ENCODE measurements around the gene TENT4A.

Gene TENT4A

GRCh38 chr5:6675784-6676491 is 37.3 kb upstream of the TENT4A start:
- H4K20me1 ChIP-seq: no peaks in the 10 kb centered on the region
- TF ChIP-seq Cebpa-rat (IDR thresholded peaks at IDR 0.05): no peak
- no peaks in the 10 kb centered on the region for H3K27me3 ChIP-seq
- H3K4me3 ChIP-seq: no peak overlapping the region
- no peak overlapping the region for H3K4me2 ChIP-seq
- no peak overlapping the region for H3K27ac ChIP-seq
- peaks cover 0 to 8% (median 0%) of the 10 kb centered on the region in 11 experiments; a peak in 3 of 22 replicates for H3K36me3 ChIP-seq
- H3K4me1 ChIP-seq: peaks cover 0 to 6% (median 0%) of the 10 kb centered on the region in 10 experiments; a peak in 5 of 20 replicates
- H3K9ac ChIP-seq: no peak overlapping the region
- peaks cover 0 to 11% (median 5%) of the 10 kb centered on the region in 11 experiments; a peak in 8 of 22 replicates for H3K9me3 ChIP-seq (replicated peaks in 1 of 11)

DNA sequence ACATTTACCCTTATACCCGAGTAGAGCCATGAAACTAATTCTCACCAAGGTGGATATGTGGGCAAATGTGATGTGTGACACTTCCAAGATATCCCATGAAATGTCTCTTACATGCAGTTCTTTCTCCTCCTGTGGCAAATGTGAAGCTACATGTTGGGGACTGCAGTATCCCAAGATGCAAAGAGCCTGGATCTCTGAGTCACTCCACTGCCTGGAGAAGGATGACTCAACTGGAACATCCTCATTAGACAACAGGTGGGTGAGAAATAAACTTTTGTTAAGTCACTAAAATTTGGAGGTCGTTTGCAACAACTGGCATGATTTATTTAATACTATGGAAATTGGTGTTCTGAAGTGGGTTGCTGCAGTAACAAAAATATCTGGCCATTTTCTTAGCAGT is 36.5 kb upstream of the TENT4A start:
- no peak overlapping the region for H3K4me3 ChIP-seq
- H3K36me3 ChIP-seq: peaks cover 0 to 6% (median 0%) of the 10 kb centered on the region in 11 experiments; a peak in 2 of 22 replicates
- H3K27ac ChIP-seq: no peak overlapping the region
- no peaks in the 10 kb centered on the region for H4K20me1 ChIP-seq
- no peak overlapping the region for H3K9ac ChIP-seq
- no peak overlapping the region for H3K4me2 ChIP-seq
- peaks cover 0 to 6% (median 0%) of the 10 kb centered on the region in 10 experiments; a peak in 5 of 20 replicates for H3K4me1 ChIP-seq
- peaks cover 0 to 11% (median 5%) of the 10 kb centered on the region in 11 experiments; a peak in 8 of 22 replicates for H3K9me3 ChIP-seq (replicated peaks in 1 of 11)
- no peak for TF ChIP-seq Cebpa-rat (IDR thresholded peaks at IDR 0.05)
- H3K27me3 ChIP-seq: no peaks in the 10 kb centered on the region

DNA sequence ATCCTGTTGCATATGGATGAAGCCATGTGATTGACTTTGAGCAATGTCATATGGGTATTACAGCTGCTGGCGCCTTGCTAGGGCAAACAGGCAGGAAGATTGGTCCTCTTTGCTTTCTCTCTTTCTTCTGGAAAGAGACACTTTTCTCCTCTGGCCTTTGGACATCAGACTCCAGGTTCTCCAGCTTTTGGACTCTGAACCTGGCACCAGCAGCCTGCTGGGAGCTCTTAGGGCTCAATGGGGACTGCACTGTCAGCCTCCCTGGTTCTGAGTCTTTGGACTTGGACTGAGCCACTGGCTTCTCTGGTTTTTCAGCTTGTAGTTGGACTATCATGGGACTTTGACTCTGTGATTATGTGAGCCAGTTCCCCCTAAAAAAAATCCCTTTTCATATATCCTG is 34.8 kb upstream of the TENT4A start:
- no peak overlapping the region for H3K4me3 ChIP-seq
- no peak overlapping the region for H3K9ac ChIP-seq
- no peaks in the 10 kb centered on the region for H3K27me3 ChIP-seq
- TF ChIP-seq Cebpa-rat (IDR thresholded peaks at IDR 0.05): no peak
- H4K20me1 ChIP-seq: no peaks in the 10 kb centered on the region
- peaks cover 0 to 1% (median 0%) of the 10 kb centered on the region in 11 experiments; a peak in 2 of 22 replicates for H3K36me3 ChIP-seq
- H3K27ac ChIP-seq: no peak overlapping the region
- H3K4me1 ChIP-seq: peaks cover 0 to 6% (median 0%) of the 10 kb centered on the region in 10 experiments; a peak in 5 of 20 replicates
- peaks cover 0 to 2% (median 1%) of the 10 kb centered on the region in 11 experiments; a peak in 6 of 22 replicates for H3K9me3 ChIP-seq (replicated peaks in 1 of 11)
- no peak overlapping the region for H3K4me2 ChIP-seq

GRCh38 chr5:6680922-6681321 is 32.3 kb upstream of the TENT4A start:
- TF ChIP-seq Cebpa-rat (IDR thresholded peaks at IDR 0.05): no peak
- Histone ChIP-seq H3K4me2 (no peak overlapping the region), H3K4me1 (no peaks in the 10 kb centered on the region), H3K9me3 (replicated peaks in 1 of 11) (no peaks in the 10 kb centered on the region), H3K4me3 (no peak overlapping the region), H3K9ac (no peak overlapping the region), H3K27me3 (no peaks in the 10 kb centered on the region), H3K36me3 (no peaks in the 10 kb centered on the region), H3K27ac (no peak overlapping the region), H4K20me1 (no peaks in the 10 kb centered on the region)

GRCh38 chr5:6681682-6682081 is 31.6 kb upstream of the TENT4A start:
- no peaks in the 10 kb centered on the region for H3K36me3 ChIP-seq
- no peak overlapping the region for H3K27ac ChIP-seq
- no peak overlapping the region for H3K4me3 ChIP-seq
- no peak for TF ChIP-seq Cebpa-rat (IDR thresholded peaks at IDR 0.05)
- H3K9me3 ChIP-seq (replicated peaks in 1 of 11): no peaks in the 10 kb centered on the region
- no peaks in the 10 kb centered on the region for H4K20me1 ChIP-seq
- no peak overlapping the region for H3K4me2 ChIP-seq
- no peak overlapping the region for H3K9ac ChIP-seq
- H3K4me1 ChIP-seq: no peaks in the 10 kb centered on the region
- H3K27me3 ChIP-seq: no peaks in the 10 kb centered on the region

DNA sequence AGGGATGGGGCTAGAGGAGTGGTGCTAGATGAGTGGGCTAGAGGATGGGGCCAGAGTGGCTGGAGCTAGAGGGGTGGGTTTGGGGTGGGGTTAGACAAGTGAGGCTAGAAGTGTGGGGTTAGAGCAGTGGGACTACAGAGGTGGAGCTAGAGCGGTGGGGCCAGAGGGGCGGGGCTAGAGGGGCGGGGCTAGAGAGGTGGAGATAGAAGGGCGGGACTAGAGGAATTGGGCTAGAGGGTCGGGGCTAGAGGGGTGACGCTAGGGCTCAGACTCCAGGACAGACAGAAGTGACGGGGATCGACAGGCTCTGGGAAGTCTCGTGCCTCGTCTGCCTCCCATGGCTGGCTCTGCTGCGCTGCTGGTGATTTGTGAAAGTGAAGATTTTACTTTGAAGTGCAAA is 31.0 kb upstream of the TENT4A start:
- Histone ChIP-seq H3K9me3 (replicated peaks in 1 of 11) (no peaks in the 10 kb centered on the region), H3K9ac (no peak overlapping the region), H3K4me3 (no peak overlapping the region), H3K27ac (no peak overlapping the region), H3K27me3 (no peaks in the 10 kb centered on the region), H3K36me3 (no peaks in the 10 kb centered on the region), H3K4me2 (no peak overlapping the region), H4K20me1 (no peaks in the 10 kb centered on the region), H3K4me1 (no peaks in the 10 kb centered on the region)
- TF ChIP-seq Cebpa-rat (IDR thresholded peaks at IDR 0.05): no peak

DNA sequence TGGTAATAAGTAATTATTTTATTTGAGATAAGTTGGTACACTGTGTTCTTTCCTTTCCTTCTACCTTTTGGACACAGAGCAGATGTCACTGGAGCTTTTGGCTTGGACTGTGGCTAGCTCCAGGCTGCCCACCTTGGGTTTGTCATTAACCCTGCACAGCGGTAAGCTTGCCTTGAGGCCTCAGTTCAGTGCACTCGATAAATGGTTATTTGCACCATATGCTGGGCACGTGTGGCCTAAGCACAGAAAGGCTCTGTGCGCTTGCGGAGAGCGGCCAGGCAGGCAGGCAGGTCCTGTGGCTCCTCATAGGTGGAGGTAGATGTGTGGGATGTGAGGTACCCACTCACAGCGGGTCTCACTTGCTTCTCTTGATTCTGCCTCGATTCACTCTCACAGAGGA is 30.0 kb upstream of the TENT4A start:
- Histone ChIP-seq H3K36me3 (no peaks in the 10 kb centered on the region), H3K27ac (no peak overlapping the region), H3K4me3 (no peak overlapping the region), H3K4me2 (no peak overlapping the region), H3K27me3 (no peaks in the 10 kb centered on the region), H4K20me1 (no peaks in the 10 kb centered on the region), H3K4me1 (no peaks in the 10 kb centered on the region), H3K9me3 (replicated peaks in 1 of 11) (no peaks in the 10 kb centered on the region), H3K9ac (no peak overlapping the region)
- TF ChIP-seq Cebpa-rat (IDR thresholded peaks at IDR 0.05): no peak

DNA sequence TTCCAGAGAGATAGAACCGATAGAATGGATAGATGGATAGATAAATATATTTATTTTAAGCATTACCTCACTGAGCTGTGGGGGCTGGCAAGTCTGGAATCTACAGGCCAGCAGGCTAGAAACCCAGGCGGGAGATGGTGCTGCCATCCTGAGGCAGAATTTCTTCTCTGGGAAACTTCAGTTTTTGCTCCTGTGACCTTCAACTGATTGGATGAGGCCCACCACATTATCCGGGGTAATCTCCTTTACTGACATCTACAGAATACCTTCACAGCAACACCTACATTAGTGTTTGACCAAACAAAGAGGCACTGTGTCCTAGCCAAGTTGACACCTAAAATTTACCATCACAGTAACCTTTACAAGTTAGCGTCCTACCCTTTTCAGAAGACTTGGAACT is 29.2 kb upstream of the TENT4A start:
- H3K9ac ChIP-seq: no peak overlapping the region
- no peak overlapping the region for H3K4me2 ChIP-seq
- no peak overlapping the region for H3K4me3 ChIP-seq
- no peak for TF ChIP-seq Cebpa-rat (IDR thresholded peaks at IDR 0.05)
- no peaks in the 10 kb centered on the region for H4K20me1 ChIP-seq
- H3K9me3 ChIP-seq (replicated peaks in 1 of 11): no peaks in the 10 kb centered on the region
- no peaks in the 10 kb centered on the region for H3K27me3 ChIP-seq
- H3K36me3 ChIP-seq: no peaks in the 10 kb centered on the region
- H3K27ac ChIP-seq: no peak overlapping the region
- H3K4me1 ChIP-seq: no peaks in the 10 kb centered on the region

DNA sequence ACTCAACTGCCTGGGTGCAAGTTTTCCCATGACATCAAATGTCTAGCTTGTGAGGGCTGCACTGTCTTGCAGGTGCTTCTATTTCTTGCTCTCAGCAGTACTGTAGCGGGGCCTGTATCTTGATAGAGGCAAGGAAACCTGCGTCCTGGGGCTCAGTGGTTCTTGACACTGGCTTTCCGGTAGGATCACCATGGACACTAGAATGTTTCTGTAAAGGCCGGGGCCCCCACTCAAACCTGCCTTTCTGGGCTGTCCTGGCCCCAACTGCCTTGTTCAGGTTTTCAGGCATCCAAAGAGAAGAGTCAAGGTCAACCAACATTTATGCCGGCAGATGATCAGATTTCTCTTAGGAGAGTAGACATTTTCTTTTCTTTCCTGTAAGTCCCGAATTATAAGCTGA is 26.7 kb upstream of the TENT4A start:
- no peak overlapping the region for H3K4me3 ChIP-seq
- H3K36me3 ChIP-seq: no peaks in the 10 kb centered on the region
- no peaks in the 10 kb centered on the region for H3K27me3 ChIP-seq
- H3K4me1 ChIP-seq: no peaks in the 10 kb centered on the region
- no peaks in the 10 kb centered on the region for H4K20me1 ChIP-seq
- H3K4me2 ChIP-seq: no peak overlapping the region
- H3K9ac ChIP-seq: no peak overlapping the region
- no peak overlapping the region for H3K27ac ChIP-seq
- no peaks in the 10 kb centered on the region for H3K9me3 ChIP-seq (replicated peaks in 1 of 11)
- TF ChIP-seq Cebpa-rat (IDR thresholded peaks at IDR 0.05): no peak

- Histone ChIP-seq H3K27ac (no peak overlapping the region), H4K20me1 (no peaks in the 10 kb centered on the region), H3K4me2 (no peak overlapping the region)
Observed at GRCh38 chr5:6686915-6687409, 26.3 kb upstream of the TENT4A start.

More at GRCh38 chr5:6686915-6687409, 26.3 kb upstream of the TENT4A start:
- H3K9me3 ChIP-seq (replicated peaks in 1 of 11): no peaks in the 10 kb centered on the region
- no peaks in the 10 kb centered on the region for H3K36me3 ChIP-seq
- no peaks in the 10 kb centered on the region for H3K27me3 ChIP-seq
- no peak overlapping the region for H3K4me3 ChIP-seq
- no peak for TF ChIP-seq Cebpa-rat (IDR thresholded peaks at IDR 0.05)
- H3K4me1 ChIP-seq: no peaks in the 10 kb centered on the region
- H3K9ac ChIP-seq: no peak overlapping the region
